HG03139 (cell line): Measurements from ENCODE around the gene CBR1.

ENCODE experiments used
- ATAC-seq: cut with Tn5 transposase; IDR thresholded peaks from one replicate; pipeline ENCODE4 v1.9.1; 2021; ENCODE audit not compliant: unreplicated experiment

Gene CBR1

DNA sequence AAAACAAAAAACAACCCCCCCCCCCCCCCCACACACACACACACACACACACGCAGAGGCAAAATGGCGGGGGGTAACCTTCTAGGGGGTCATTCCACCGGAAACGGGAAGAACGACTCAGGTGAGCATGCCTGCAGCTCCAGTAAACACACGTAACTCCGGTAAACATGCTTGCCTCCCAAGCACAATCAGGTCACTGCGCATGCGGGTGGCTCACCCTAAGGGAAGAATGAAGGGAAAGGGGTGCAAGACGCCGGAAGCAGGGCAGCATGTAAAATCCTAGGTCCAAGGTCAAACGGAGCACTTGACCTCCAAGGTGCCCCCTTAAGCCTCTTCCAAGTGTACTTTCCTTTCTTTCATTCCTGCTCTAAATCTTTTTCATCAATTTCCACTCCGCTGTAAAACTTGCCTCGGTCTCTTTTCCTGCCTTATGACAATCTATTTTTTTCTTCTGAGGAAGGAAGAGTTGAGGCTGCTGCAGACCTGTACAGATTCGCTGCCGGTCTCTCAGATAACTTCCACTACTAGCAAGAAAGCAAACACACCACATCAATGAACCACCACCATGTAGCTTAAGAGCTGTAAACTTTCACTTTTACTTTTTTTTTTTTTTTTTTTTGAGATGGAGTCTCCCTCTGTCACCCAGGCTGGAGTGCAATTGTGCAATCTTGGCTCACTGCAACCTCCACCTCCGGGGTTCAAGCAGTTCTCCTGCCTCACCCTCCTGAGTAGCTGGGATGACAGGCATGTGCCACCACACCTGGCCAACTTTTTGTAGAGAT, 44.0 kb downstream of the CBR1 start:
- no peak for ATAC-seq

DNA sequence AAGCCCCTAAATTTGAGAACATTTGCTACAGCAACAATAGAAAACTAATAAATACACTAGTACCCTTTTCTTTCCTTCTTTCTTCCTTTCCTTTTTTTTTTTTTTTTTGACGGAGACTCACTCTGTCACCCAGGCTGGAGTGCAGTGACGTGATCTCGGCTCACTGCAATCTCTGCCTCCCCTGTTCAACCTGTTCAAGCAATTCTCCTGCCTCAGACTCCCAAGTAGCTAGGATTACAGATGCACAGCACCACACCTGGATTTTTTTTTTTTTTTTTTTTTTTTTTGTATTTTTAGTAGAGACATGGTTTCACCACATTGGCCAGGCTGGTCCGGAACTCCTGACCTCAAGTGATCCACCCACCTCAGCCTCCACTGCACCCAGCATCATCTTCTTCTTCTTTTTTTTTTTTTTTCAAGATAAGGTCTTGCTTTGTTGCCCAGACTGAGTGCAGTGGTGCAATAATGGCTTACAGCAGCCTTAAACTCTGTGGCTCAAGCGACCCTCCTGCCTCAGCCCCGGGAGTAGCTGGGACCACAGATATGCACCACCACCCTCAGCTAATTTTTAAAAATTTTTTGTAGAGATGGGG, 45.4 kb downstream of the CBR1 start:
- no peak for ATAC-seq

DNA sequence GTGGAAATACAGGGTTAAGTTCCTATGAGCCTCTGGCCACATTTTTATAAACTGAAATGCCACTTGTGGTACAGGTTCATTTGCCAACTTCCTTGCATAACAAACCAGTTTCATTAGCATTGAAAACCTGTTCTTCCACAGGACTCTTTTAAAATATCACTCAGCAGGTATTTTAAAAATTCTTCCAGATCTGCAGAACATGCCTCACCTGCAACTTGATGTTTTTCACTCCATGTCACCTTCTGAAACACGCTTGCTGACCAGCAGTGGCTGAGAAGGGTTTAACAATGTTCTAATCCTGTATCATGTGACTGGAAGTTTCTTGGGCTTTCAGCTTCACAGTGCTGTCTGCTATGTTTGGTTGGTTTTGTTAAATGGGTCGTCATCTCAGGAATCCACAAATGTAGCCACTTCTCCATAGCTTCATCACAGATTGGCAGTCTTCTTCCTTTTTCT, 47.5 kb downstream of the CBR1 start:
- ATAC-seq = no peak

DNA sequence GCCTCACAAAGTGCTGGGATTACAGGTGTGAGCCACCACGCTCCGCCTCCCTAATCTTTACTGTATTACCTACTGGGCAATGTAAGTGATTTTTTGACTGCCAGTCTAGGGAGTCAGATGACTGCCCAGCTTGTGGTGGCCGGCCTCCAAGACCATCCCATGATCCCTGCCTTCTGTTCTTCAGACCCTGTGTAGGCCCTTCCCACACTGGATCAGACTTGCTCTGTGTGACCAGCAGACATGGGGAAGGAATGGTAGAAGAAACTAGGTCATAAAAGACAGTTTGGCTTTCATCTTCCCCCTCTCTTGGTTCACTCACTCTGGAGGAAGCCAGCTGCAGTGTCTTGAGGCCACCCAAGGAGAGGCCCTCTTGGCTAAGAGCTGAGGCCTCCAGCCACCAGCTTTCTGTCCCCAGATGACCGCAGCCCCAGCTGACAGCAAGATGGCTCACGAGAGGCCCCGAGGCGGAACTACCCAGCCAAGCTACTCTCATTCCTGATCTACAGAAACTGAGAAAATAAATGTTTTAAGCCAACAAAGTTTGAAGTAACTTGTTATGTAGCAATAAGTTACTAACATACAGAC, 50.6 kb downstream of the CBR1 start:
- no peak for ATAC-seq
